HG03095 (cell line): ENCODE data around the gene MGAT5.
"Not testable (repeated sequence)": the region's sequence is repeated elsewhere in the genome, so short reads cannot be mapped to it uniquely, and the experiment has no call there.

Source experiments
- ATAC-seq: cut with Tn5 transposase; IDR thresholded peaks from one replicate; pipeline ENCODE4 v1.9.1; 2021; ENCODE audit warnings: moderate library complexity; ENCODE audit not compliant: unreplicated experiment

Gene MGAT5

GRCh38 chr2:134459706-134460406 lies 206.0 kb downstream of the MGAT5 start:
- ATAC-seq: no peak

DNA sequence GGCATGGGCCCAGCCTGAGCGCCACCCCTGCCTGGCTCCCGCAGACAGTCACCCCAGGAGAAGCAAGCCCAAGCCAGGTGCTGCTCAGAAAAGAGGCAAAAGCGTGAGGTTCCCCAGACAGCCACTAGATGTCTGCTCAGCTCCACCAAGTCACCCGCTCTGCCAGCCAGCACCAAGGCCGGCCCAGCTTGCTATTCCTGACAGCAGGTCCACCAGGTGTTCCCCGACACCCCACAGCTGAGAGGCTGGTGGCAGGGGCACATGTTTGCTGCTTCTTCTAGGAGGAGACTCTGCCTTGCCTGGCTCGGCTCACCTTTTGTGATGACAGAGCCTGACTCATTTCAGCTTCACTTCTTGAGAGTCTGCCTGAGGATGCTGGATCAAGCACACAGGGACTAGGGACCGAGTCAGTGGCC lies 206.7 kb downstream of the MGAT5 start:
- peak; percentile 95 for ATAC-seq

GRCh38 chr2:134461511-134461910 lies 207.6 kb downstream of the MGAT5 start:
- no peak for ATAC-seq

- ATAC-seq: no peak
Measured at GRCh38 chr2:134462275-134462674, 208.4 kb downstream of the MGAT5 start.

DNA sequence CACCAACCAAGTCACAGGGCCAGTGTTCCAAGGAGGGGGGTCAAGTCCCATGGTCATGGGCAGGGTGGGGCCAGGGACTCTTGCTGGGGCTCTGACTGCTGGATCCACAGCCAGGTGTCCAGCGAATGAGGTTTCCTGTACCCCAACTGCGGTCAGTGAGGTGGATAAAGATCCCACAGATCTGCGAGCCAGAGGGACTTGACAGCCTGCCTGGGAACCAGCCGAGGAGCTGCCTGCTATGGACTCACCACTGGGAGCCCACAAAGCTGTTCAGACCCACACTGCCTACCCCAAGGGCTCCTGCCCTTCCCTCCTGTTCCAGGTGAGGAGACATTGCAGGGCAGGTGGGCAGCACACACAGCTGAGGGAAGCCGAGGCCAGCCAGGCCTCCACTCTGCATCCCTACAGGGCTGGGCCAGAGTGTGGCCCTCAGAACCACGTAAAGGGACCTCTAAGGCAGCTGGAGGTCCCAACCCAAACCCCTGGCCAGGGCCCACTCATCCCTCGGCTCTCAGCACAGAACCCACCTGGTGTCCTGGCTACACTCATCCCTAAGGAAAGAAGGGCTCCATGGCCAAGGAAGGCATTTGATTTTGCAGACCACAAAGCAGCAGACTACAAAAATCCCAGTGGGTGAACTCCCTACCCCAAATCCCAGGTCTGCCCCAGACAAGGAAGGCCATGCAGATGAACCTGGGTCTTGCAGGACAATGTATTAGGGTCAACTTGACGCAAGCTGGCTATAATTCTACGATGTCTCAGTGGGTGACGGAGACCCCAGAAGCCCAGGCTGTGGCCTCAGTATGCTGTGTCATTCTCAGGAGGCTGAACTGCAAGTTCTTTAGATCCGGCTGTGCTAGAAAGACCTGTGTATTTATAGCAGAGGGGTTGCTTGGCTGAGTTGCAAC lies 209.2 kb downstream of the MGAT5 start:
- ATAC-seq: no peak

DNA sequence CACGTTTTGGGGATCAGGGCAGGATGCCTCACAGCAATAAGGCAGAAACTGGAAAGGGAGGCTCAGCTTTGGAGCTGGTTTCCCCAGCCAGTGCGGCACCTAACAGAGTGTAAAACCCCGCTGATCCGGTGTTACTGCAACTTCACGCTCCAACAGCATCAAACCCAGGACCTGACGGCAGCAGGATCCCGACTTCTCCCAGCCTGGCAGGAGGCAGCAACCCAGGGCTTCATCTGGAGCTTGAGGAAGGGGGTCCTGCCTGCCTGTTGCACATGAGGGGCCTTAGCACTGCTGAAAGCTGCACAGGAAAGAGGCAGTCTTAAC lies 209.8 kb downstream of the MGAT5 start:
- ATAC-seq: no peak

DNA sequence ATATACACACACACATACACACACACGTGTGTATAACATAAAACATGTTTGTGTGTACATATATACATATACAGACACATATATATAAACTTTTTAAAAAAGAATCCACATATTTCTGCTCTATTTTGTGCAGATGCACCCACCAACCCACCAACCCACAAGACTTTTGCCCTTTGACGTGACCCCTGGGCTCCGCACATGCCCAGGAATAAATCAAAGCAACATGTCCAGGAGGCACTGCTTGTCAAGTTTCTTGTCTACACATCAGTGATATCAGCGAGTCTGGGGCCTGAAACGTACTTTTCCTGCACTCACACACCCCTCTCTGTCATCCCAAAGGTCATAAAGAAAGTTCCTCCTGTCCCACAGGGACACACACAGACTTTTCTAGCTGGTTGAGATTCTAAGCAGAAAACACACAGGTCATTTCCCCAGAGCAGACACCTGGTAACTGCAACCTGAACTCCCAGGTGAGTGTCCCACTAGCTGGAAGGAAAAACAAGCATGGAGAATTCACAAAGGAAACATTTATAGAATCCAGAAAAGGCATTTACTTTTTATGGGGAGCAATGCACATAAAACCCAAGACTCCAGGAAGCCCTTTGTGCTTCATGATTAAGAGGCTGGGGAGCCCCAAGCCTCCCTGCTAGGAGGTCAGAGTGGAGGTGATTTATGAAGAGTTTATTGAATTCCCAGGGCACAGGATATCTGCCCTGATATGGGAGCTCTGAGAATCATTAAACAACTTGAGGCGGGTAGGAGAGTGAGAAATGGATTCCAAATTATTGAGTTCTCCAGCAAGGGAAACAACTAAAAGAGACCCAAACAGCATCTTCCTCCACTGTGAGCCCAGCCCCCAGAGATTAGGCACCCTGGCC lies 211.6 kb downstream of the MGAT5 start:
- ATAC-seq: no peak

DNA sequence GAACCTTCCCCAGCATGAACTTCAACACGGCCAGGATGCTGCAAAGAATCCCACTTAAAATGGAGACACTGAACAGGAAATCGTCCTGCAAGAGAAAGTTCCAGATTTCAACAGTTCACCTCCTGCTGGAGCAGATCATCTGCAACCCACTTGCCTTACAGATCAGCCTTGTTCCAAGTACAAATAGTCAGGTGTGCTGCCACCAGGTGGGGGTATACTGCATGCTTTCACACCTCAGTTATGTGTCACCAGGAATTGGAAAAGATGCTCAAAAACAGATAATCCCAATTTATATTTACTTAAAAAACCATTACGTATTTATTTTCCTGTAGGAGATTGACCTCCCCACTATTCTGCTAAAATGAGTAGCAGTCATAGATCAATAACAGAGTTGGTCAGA lies 212.3 kb downstream of the MGAT5 start:
- no peak for ATAC-seq

GRCh38 chr2:134468164-134468563 lies 214.3 kb downstream of the MGAT5 start:
- no peak for ATAC-seq

GRCh38 chr2:134468776-134469175 lies 214.9 kb downstream of the MGAT5 start:
- ATAC-seq: no peak

- ATAC-seq: no peak
Measured at GRCh38 chr2:134469516-134470115, 215.7 kb downstream of the MGAT5 start.

DNA sequence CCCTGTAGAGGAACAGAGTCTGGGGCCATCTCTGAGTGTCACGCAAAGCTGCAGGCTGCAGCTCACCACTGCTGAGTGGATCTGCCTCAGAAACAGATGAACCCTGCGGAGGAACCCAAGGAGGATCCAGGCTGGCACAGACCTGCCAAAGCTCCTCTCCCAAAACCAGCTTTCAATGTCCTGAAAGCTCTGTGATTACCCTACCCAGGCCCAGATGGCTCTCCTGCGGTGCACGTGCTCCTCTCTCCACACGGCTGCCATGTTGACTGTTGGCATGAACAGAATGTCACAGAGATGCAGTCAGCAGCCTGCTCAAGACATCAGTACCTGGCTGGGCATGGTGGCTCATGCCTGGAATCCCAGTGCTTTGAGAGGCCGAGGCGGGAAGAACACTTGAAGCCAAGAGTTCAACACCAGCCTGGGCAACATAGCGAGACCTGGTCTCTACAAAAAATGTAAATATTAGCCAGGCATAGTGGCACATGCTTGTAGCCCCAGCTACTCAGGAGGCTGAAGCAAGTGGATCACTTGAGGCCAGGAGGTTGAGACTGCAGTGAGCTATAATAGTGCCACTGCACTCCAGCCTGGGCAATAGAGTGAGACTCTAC lies 216.8 kb downstream of the MGAT5 start:
- ATAC-seq: no peak

DNA sequence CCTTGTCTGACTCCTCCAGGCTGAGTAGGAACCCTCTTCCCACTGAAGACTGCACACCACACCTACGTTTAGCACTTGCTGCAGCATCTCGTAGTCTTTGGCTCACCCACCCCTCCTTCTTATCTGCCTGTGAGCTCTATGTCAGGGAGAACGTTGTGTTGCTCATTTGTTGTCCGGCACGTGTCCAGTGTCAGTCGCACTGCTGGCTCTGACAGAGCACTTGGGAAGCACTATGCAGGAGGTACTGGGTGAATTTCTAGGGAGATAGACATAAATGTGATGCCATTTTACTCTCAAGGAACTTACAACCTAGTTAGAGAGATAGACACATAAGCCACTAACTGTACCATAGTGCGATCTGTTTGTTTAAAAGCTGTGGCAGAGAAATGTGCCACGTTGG lies 223.1 kb downstream of the MGAT5 start:
- ATAC-seq: not testable (repeated sequence)

GRCh38 chr2:134479696-134480330 lies 225.9 kb downstream of the MGAT5 start:
- no peak for ATAC-seq

- ATAC-seq: no peak
Measured at GRCh38 chr2:134482131-134482723, 228.4 kb downstream of the MGAT5 start.

GRCh38 chr2:134482766-134483340 lies 229.0 kb downstream of the MGAT5 start:
- ATAC-seq: no peak

GRCh38 chr2:134489732-134490384 lies 236.0 kb downstream of the MGAT5 start:
- ATAC-seq: no peak

DNA sequence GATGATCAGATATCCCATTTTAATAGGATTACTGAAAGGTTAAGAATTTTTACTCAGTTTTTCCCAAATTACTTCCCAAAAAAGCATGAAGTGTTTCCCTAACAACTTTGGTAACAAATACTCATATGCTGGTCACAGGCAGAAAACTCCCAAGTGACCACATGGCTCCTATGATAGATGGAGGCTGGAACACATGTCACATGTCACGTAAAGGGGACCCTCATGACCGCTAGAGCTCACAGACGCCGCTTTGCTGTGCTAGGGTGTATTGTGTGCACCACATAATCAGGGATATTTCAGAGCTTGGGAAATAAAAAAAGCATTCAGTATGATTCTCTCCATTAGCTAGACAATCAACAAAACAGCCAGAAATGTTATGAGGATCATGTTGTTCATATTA lies 236.7 kb downstream of the MGAT5 start:
- no peak for ATAC-seq

DNA sequence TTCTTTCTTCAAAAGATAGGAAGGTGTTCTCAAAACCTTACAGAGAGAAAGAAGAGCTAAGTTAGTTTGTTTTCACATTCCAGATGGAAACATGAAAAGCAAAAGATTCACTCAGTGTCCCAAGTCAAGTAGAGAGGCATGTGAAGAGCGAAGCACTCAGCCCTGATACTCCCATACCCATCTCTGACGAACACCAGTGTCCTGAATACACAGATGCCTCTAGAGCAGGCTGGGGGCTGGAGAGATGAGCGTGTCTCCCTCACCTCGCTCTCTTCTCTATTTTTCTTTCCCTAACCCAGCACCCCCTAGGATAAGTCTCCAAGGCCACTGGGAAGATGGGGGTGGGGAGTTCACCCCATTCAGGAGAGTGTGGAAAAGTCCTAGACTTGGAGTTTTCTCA lies 237.2 kb downstream of the MGAT5 start:
- ATAC-seq: no peak
